ENCODE measurements around the gene PIK3R3.

The PIK3R3 gene

DNA sequence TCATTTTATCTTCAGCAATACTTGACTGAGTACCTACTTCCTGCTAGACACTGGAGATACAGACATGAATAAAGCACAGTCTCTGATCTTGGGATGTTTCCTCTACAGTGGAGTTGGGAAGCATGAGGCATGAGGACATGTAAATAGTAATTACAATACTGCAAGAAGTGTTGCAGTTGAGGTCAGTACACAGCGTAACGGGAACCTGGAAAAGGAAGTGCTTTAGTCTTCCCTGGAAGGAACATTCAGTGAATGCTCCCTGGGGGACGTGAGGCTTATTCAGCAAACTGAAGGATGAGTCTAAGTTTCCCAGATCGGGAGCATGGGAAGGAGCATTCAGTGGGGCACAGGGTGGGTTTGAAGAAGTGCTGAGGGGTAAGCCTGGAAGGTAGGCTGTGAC, 112.4 kb downstream of the PIK3R3 start:
- peak; percentile 35 to 37 for DNase-seq

DNA sequence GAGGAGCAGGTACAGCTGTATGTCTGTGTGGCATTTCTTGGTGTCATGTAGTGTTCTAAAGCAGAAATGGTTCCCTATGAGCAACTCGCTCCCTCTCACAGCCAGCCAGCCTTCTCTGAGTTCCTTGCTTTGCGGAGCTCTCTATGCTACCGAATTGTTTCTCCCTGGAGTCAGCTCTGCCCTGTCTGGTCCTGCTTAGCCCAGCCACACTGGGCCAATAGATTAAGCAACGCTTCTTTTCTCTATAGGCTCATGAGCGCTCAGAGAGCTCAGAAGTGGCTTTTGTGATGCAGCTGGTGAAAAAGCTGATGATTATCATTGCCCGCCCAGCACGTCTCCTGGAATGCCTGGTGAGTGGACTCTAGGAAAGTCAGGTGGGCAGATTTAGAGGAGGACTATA, 113.1 kb downstream of the PIK3R3 start:
- DNase-seq: no peak

DNA sequence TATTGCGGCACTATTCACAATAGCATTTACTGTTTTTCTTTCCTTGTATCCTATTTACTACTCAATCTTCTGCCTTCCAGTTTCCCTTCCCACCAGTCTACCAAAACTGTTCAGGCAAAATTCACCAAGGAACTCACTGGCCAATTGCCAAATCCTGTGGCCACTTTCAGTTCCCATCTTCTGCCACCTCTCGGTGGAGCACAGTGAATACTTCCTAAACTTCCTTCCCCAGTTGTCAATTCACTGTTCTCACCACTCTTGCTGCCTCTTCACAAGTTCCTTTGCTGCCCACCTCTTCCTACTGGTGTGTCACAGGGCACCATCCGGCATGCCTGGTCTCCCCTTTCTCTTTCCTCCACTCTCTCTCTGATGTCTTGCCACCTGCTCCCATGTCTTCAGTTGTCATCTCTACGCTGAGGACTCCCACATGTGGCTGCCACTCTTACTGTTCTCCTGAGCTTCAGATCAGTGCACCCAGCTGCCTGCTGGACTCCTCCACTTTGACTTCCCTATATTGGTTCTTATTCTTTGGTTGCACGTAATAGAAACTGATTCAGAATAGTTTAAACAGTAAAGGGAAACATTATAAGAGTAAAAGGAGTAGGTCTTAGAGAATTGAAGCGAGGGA, 114.4 kb downstream of the PIK3R3 start:
- peak; percentile 64 to 69 for DNase-seq

DNA sequence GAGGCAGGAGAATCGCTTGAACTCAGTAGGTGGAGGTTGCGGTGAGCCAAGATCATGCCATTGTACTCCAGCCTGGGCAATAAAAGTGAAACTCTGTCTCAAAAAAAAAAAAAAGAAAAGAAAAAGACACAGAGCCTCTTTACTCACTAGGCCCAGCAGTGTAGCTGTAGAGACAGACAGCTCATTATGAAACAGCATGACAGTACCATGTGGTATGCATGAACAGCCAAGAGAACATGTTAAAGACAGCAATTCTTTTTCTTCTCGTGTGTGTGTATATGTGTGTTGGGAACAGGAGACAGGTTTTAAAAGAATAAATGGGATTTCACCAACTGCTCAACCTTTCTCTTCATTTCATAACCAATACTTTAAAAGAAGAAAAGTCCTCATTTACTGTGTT, 118.8 kb downstream of the PIK3R3 start:
- DNase-seq: no peak

DNA sequence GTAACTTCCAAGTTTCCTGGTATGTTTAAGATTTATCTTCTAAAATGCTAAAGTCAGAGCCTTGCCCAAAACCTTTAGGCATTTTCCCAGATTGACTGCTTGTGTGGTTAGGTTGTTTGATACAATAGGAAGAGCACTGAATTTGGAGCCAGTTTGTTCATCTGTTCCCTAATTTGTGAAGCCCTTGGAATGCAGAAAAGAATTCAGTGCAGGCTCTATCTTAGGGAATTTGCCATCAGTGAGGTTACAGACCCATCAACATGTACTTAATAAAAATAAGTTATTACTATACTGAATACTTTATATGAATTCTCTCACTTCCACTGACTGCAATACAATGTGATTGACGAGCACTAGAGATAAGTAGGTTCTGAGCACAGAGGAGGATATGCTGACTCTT, 120.2 kb downstream of the PIK3R3 start:
- no peak for DNase-seq

DNA sequence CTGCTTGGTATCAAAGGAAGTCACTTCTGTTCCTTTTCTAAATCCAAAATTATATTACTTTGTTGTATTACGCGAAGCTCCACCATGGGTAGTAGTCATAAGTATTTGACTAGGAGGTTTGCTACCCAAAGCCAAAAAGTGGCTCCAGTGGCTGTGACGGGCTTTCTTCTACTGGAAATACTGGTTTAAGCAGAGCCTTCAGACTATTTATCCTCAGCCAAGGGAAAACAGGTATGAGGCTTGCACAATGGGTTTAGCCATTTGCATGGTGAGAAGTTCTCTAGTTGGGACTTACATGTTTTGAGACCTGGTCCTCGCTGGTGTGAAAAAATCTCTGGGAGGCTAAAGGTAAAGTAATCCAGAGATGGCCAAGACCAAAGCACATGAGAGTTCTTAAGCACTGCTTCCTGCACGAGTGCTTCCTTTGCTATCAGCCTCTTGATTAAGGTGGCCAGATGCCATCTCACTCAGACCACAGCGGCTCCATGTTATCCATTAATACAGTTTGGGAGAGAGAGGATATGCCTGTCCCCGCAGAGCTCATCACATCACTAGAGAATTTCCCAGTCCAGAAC, 121.2 kb downstream of the PIK3R3 start:
- DNase-seq: no peak

DNA sequence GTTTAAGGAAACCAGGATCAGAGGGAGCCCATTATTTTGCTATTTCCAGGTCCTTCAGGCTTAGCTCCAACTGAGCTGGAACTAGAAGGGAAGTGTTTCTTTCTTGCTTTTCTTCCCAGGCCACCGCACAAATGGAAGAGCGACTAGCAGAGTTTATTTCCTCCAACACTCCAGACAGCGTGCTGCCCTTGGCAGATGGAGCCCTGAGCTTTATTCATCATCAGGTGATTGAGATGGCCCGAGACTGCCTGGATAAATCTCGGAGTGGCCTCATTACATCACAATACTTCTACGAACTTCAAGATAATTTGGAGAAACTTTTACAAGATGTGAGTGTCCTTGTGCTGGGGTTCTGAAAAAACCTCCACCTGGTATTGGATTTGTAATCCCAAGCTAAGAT, 121.8 kb downstream of the PIK3R3 start:
- no peak for DNase-seq

DNA sequence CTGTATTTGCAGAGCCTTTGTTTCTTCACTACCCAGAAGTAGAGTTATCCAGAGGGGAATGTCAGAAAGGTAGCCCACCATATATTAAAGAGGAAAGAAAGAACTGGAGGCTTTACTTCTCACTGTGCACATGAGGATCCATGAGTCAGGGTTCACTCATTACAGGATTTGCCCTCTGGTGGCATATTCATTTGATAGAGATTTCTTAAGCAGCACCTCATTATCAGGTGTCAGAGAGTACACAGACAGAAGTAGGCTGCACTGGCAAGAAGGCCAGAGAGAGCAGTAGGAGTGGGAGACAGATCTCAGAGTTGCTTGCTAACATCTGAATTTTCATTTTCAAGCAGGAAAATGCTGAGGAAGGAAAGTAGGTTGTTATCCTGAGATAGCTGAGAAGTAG, 123.8 kb downstream of the PIK3R3 start:
- DNase-seq: no peak

DNA sequence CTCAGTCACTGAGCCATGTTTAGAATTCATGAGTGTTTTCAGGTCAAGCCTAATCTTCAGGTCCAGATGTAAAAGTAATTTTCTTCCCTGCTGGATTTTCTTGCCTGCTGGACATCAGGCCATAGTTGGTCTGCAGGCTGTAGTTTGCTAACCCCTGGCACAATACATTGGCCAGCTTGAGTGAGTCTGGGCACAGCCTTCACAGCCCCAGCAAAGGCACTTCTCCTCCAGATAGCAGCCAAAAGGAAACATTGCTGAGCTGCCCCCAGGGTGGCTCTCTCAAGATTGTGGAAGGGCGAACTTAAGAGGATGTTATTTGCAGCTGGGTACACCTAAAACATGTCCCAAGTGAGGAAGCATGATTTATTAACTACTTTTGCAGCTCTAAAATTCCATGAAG, 126.8 kb downstream of the PIK3R3 start:
- no peak for DNase-seq

DNA sequence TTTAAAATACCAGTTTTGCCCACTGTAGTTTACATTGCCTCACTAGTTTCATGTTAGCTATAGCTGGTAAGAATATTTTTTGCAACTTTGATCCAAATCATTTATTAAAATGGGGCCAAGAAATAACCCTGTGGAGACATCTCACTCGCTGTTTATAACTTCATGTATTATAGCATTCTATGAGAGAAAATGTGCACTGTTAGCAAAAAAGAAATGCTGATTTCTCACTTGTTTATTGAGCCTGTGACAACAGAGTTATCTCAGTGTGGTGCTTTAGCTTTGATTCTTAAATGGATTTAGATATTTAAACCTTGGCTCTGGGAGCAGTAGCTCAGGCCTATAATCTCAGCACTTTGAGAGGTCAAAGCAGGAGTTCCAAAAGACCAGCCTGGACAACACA, 127.9 kb downstream of the PIK3R3 start:
- no peak for DNase-seq

DNA sequence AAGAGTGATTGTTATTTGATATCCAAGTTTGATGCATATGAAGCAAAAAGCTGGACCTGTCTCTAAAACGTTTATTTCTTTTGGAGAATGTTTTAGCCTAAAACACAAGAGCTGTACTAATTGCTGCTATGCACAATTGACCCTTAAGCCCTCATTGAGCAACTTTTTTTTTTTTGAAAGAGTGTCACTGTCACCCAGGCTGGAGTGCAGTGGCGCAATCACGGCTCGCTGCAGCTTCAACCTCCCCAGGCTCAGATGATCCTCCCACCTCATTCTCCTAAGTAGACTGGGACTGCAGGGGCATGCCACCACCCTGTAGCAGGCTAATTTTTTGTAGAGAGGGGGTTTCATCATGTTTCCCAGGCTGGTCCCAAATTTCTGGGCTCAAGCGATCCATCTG, 129.1 kb downstream of the PIK3R3 start:
- peak; percentile 66 to 76 for DNase-seq

DNA sequence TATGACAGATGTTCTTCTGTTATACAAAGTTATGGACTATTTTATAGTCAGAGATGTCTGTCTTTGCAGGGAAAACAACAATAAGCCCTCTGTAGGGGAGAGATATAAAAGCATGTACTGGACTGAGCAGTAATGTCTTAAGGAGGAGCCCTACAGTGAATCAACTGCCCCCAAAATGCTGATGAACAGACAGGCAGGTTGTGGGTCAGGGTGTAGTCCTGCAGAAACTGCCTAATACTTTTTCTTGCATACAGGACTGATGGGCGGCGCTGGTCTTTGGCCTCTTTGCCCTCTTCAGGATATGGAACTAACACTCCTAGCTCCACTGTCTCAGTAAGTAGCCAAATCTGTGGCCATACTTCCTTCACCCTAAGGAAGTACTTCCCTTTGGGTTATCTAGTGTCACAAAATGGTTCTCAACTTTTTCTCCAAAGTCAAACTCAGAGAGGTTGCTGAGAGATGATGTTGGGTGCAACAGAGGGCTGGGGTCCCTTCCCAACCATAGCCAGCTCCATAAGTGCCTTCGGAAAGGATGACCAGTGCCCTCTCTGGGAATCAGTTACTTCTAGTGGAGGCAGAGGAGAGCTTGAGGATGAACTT, 129.8 kb downstream of the PIK3R3 start:
- DNase-seq: no peak

DNA sequence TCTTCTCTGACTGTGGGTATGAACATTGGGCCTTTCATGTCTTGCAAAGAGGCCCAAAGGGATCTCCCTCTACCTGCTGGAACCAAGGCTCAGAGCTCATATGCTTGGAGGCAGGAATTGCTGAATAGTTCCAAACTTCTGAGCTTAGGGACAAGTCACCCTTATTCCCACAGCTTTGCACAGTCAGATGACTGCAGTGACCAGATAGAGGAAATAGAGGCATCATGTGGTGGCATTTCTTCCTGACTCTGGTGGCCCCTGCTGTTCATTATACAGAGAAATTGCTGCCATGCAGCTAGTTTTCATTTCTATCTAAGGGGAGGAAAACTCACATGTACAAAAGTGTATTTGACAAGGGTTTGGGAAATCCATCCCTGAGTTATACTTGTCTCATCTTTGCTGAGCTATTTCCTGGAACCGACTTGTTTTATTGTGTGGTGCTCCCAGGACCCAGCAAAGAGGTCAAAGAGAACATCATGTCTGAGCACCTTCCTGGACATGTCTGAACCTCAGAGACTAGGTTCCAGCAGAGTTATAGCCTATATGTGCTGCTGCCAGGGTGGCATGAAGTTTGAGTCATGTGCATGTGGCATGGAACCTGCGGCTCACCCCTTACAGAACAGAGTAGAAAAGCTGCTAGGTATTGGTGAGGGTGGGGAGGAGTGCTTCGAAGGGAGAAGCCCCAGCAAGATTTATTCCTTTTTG, 131.2 kb downstream of the PIK3R3 start:
- peak; percentile 27 to 70 for DNase-seq

DNA sequence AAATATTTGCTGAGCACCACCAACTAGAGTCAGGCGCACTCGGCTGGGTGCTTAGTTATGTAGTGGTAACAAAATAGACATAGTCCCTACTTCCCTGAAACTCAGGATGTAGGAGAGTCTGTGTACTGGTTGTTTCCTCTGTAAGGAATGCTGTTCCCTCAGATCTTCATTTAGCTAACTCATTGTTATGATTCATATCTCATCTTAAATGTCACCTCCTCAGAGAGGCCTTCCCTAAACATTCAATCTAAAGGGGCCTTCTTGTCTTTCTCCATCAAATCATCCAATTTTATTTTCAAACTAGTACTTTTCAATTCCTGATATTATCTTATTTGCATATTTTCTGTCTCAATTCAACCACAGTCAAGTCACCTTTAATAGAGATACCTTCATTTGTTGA, 132.9 kb downstream of the PIK3R3 start:
- DNase-seq: no peak

DNA sequence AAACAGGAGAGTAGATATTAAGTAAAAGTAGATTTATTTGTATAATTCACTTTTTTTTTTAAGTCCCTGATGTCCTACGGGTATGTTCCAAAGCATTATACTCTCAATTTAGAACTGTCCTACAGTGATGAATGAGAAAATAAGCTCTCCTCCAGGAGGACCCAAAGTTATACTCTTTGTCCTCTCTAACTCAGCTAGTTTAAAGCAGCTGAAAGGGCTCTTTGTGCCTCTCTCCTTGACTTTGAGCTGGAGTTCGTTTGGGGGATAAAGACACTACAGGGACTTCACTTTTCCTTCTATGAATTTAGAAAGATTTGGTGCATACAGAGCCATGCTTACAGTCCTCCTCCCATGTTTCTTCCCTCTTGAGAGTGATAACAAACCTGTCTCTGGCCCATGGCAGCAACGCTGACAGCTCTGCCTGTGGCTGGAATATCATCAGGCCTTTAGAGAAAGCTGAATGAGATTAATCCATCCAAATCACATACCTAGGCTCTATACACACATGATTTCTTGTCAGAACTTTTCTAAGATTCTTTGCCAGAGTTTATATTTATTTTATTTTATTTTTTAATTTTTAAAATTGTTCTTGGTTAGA, 134.3 kb downstream of the PIK3R3 start:
- no peak for DNase-seq

DNA sequence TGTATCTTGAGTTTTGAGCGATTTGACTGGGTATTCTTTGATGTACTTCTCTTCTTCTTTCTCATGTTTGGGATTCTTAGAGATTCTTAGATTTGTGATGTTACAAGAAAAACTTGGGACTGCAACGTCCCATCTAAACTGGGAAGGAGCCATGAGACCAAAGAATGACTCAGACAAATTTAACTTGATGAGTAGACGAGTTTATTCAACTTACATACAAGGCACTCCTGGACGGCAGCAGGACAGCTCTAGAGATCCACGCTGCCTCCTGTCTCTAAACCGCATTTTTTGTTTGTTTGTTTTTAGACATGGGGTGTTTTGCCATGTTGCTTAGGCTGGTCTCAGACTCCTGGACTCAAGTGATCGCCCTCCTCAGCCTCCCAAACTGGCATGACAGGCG, 137.1 kb downstream of the PIK3R3 start:
- DNase-seq: no peak

DNA sequence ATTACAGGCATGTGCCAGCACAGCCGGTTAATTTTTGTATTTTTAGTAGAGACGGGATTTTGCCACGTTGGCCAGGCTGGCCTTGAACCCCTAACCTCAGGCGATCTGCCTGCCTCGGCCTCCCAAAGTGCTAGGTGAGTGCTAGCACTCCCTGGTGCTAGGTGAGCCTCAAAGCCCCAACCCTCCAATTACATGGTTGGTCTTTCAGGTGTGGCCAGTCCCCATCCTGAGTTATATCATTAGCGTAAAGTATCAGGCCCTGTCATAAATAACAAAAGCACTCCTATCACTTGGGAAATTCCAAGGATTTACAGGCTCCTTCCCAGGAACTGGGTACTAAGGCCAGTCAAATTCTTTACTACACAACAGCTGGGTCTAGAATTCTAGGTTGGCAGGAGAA, 138.0 kb downstream of the PIK3R3 start:
- no peak for DNase-seq
